Heart right ventricle (tissue), 16 donors: ENCODE measurements around the gene SNRNP200. TPM values are rescaled to one million over a fixed set of nuclear protein-coding genes. Genes with fewer than 3 reads are reported as not detected.

Experiments used
- ATAC-seq, 8 donors: fragments of 200-7000 bp; cut with Tn5 transposase; one replicate each; pipeline ENCODE4 v1.9.1; 2020; ENCODE audit warnings: mild to moderate bottlenecking in 8 of 8, moderate library complexity in 8 of 8, moderate number of reproducible peaks in 1 of 8
- DNase-seq, 2 donors: peaks; one replicate each; pipeline ENCODE4 v3.0.0-alpha.2; 2020
- H3K27ac ChIP-seq, 10 donors: fragments of 200-600 bp; sonication (generic) in 2 of 10; one replicate each; pipeline versions ENCODE4 v1.5.0 to v1.8.0; 2020 to 2022; ENCODE audit warnings: mild to moderate bottlenecking in 3 of 10
- H3K27me3 ChIP-seq, 7 donors: fragments of 200-600 bp; one replicate each; pipeline ENCODE4 v1.8.0; 2021 to 2022; ENCODE audit warnings: mild to moderate bottlenecking in 2 of 7
- H3K36me3 ChIP-seq, 9 donors: fragments of 200-600 bp; sonication (generic) in 1 of 9; one replicate each; pipeline versions ENCODE4 v1.5.0 to v1.8.0; 2020 to 2022; ENCODE audit warnings: mild to moderate bottlenecking in 2 of 9
- H3K4me1 ChIP-seq, 9 donors: fragments of 200-600 bp; sonication (generic) in 1 of 9; one replicate each; pipeline versions ENCODE4 v1.5.0 to v1.8.0; 2020 to 2022; ENCODE audit warnings: mild to moderate bottlenecking in 4 of 9
- H3K4me3 ChIP-seq, 10 donors: fragments of 200-600 bp; sonication (generic) in 2 of 10; one replicate each; pipeline versions ENCODE4 v1.5.0 to v1.8.0; 2020 to 2022; ENCODE audit warnings: mild to moderate bottlenecking in 7 of 10, moderate library complexity in 2 of 10
- H3K9me3 ChIP-seq, 11 donors: fragments of 200-600 bp in 10 of 11; sonication (generic) in 2 of 11; one replicate each; pipeline versions ENCODE4 v1.5.0 to v1.8.0; 2013 to 2022; ENCODE audit warnings: mild to moderate bottlenecking in 2 of 11, control low read depth in 1 of 11, moderate library complexity in 1 of 11
- CTCF ChIP-seq, 9 donors: fragments of 200-600 bp; sonication (generic) in 2 of 9; IDR thresholded peaks; one replicate each; pipeline versions ENCODE4 v1.5.0 to v1.8.0; 2021 to 2022; ENCODE audit warnings: antibody characterized with exemption in 9 of 9, mild to moderate bottlenecking in 5 of 9, moderate library complexity in 1 of 9
- WGBS, 2 donors: extraction: QIAGEN DNeasy Blood & Tissue Kit; methylation state at CpG; one replicate each; pipeline ENCODE4 v1.1.7; 2013; ENCODE audit warnings: inconsistent platforms in 1 of 2; 5-methylcytosine and 5-hydroxymethylcytosine counted together
- intact Hi-C, 10 donors: fragments of 100-400 bp; cut with DNase I; formaldehyde crosslinking; loops; one replicate each; pipeline versions ENCODE4 v1.11.1 to v1.14.2; 2022
- polyA plus RNA-seq, 2 donors: library from polyadenylated mRNA; stranded (reverse); fragments of 200-250 nt; gene quantifications; one replicate each; pipeline ENCODE4 v1.2.3, GENCODE V29; 2013
- total RNA-seq, 10 donors: library from RNA; stranded (reverse); fragmentation: NEBNext Ultra II Directional in 3 of 10; extraction: Animal tissue kit (Norgen Biotek cat#: 25700) in 3 of 10; gene quantifications; one replicate each; pipeline versions ENCODE4 v1.2.1 to v1.2.4, GENCODE V29; 2021 to 2023
- donor health status: Arrhythmogenic right ventricular cardiomyopathy.
- donor health status: ischemic (EF 13 %, LVEDD 7.1; RV severe dilation, severe dysfunction).
- donor health status: healthy with polysubstance abuse.
- donor health status: DM: no; HTN: yes; CAD: no.
- donor health status: DM: no; HTN: no; CAD: no.
- donor health status: ischemic (EF 25% LVEDD 6.9; RV normal size, moderate dysfunction).
- donor health status: ischemic (EF 25% LVEDD 5.7; RV mildly dilated, moderate dysfunction).
- donor health status: healthy.
- donor health status: DM: yes; HTN: yes; CAD: no.
- donor health status: Ischemic cardiomyopathy.
- donor health status: ischemic (EF 35%, LVEDD 5.7; RV mildly dilated, moderate dysfunction).
- donor health status: nonischemic (EF 11% LVEDD 7.7; RV severe dilation, severe dysfunction).
- donor health status: DM: yes; HTN: yes; CAD: no.
- donor health status: PGD.
- donor health status: ischemic (EF 29% LVEDD 5.4; RV normal size, mild dysfunction).
- donor health status: nonischemic (EF 23%, LVEDD 6.1; RV moderate dilation, normal function).

The SNRNP200 gene
- total and polyA plus RNA-seq, 12 donors, result 49.2 to 70.5 (median 63.6) TPM

- H3K27me3 ChIP-seq, result no peaks in the 10 kb centered on the region
- ATAC-seq (no peak), DNase-seq (no peak)
- H3K36me3 ChIP-seq, result peaks cover 0 to 7% (median 0%) of the 10 kb centered on the region in 9 donors
- H3K27ac ChIP-seq, result peak overlapping the region in 1 of 10 donors; percentile 95
- H3K4me3 ChIP-seq, result peak overlapping the region in 1 of 10 donors; percentile 66
- no peaks in the 10 kb centered on the region for H3K9me3 ChIP-seq
- intact Hi-C loops, result no loop called here
- no peak for TF ChIP-seq CTCF (IDR thresholded peaks at IDR 0.05)
- peaks cover 0 to 30% (median 13%) of the 10 kb centered on the region in 9 donors for H3K4me1 ChIP-seq
- WGBS, 2 donors, result 87 to 92% methylated on average over 3 of the region's 3 CpGs
These were observed 31.5 kb upstream of the SNRNP200 start for GRCh38 chr2:96336873-96337272.

- DNase-seq (no peak), ATAC-seq (no peak)
- Histone ChIP-seq H3K27ac (peak overlapping the region in 3 of 10 donors; percentile 95 to 96 (median 95)), H3K36me3 (peaks cover 0 to under 1% (median 0%) of the 10 kb centered on the region in 9 donors), H3K27me3 (no peaks in the 10 kb centered on the region), H3K9me3 (no peaks in the 10 kb centered on the region), H3K4me3 (peak overlapping the region in 9 of 10 donors; percentile 54 to 78 (median 67)), H3K4me1 (peaks cover 0 to 30% (median 13%) of the 10 kb centered on the region in 9 donors)
- intact Hi-C loops, result no loop called here
- no peak for TF ChIP-seq CTCF (IDR thresholded peaks at IDR 0.05)
- 17% methylated on average over 15 of the region's 15 CpGs for WGBS, 2 donors
These were observed 30.9 kb upstream of the SNRNP200 start for GRCh38 chr2:96336104-96336775.

GRCh38 chr2:96333708-96334107 lies 28.4 kb upstream of the SNRNP200 start:
- WGBS, 2 donors, result 76 to 79% methylated on average over 3 of the region's 3 CpGs
- no peak for TF ChIP-seq CTCF (IDR thresholded peaks at IDR 0.05)
- DNase-seq (no peak), ATAC-seq (no peak)
- no peak overlapping the region for H3K4me3 ChIP-seq
- intact Hi-C loops, result no loop called here
- peaks cover 0 to 48% (median 27%) of the 10 kb centered on the region in 9 donors for H3K4me1 ChIP-seq
- H3K36me3 ChIP-seq, result no peaks in the 10 kb centered on the region
- no peaks in the 10 kb centered on the region for H3K9me3 ChIP-seq
- H3K27me3 ChIP-seq, result no peaks in the 10 kb centered on the region
- peak overlapping the region in 1 of 10 donors; percentile 22 for H3K27ac ChIP-seq

GRCh38 chr2:96330407-96330806 lies 25.1 kb upstream of the SNRNP200 start:
- WGBS, 2 donors, result 23 to 24% methylated on average over 1 of the region's 1 CpG
- no peak for TF ChIP-seq CTCF (IDR thresholded peaks at IDR 0.05)
- no peak for ATAC-seq
- Histone ChIP-seq H3K4me3 (no peak overlapping the region), H3K27me3 (peaks cover 0 to 6% (median 0%) of the 10 kb centered on the region in 7 donors), H3K27ac (peak overlapping the region in 6 of 10 donors; percentile 5 to 71 (median 34)), H3K9me3 (no peaks in the 10 kb centered on the region), H3K36me3 (peaks cover 0 to 13% (median 0%) of the 10 kb centered on the region in 9 donors), H3K4me1 (peaks cover 0 to 52% (median 31%) of the 10 kb centered on the region in 9 donors)
- intact Hi-C loops, result no loop called here
- no peak for DNase-seq
